Ovary (tissue), 3 donors: ENCODE measurements around the gene IQCK.

Experiments used
- EP300 ChIP-seq: sonication (generic); formaldehyde crosslinking; IDR thresholded peaks from one replicate; pipeline ENCODE4 v1.6.1; 2017; ENCODE audit warnings: antibody characterized with exemption
- TF ChIP-seq, protein P1 (sequence below), 3 donors: fragments of 450-650 bp in 2 of 3; fragments of 200-600 bp in 1 of 3; IDR thresholded peaks; one replicate each; pipeline versions ENCODE4 v1.5.1 to v1.8.0; 2016 to 2022; ENCODE audit warnings: antibody characterized with exemption in 3 of 3, mild to moderate bottlenecking in 1 of 3
- donor health status: DM: no; HTN: no; CAD: no.

DNA sequence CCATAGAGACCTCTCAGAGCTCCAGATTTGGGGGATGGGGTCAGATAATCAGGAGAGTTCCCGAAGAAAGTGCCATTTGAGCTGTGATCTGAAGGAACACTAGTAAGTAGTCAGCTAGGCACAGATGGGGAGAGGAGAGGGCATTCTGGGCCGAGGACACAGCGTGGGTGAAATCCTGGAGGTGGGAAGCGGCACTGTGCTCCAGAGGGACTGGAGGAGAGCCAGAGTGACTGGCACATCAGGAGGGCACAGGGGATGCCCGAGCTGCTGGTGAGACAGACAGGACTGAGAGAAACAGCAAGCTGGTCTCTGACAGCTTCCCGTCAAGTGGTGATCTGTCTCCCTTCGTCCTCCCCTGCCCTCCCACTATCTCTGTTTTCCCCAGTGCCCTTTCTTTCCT is 40.7 kb upstream of the IQCK start:
- TF ChIP-seq, protein P1, sequence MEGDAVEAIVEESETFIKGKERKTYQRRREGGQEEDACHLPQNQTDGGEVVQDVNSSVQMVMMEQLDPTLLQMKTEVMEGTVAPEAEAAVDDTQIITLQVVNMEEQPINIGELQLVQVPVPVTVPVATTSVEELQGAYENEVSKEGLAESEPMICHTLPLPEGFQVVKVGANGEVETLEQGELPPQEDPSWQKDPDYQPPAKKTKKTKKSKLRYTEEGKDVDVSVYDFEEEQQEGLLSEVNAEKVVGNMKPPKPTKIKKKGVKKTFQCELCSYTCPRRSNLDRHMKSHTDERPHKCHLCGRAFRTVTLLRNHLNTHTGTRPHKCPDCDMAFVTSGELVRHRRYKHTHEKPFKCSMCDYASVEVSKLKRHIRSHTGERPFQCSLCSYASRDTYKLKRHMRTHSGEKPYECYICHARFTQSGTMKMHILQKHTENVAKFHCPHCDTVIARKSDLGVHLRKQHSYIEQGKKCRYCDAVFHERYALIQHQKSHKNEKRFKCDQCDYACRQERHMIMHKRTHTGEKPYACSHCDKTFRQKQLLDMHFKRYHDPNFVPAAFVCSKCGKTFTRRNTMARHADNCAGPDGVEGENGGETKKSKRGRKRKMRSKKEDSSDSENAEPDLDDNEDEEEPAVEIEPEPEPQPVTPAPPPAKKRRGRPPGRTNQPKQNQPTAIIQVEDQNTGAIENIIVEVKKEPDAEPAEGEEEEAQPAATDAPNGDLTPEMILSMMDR (IDR thresholded peaks at IDR 0.05) = no peak
- TF ChIP-seq EP300 = no peak
